Measurements from ENCODE around the gene MAP4. TPM values are rescaled to one million over a fixed set of nuclear protein-coding genes. Genes with fewer than 3 reads are reported as not detected.

Gene MAP4
- total RNA-seq, 1 donor from 2014 or later, result 471 TPM

- Histone ChIP-seq H3K4me2 (ENCODE audit: low read length) (no peak overlapping the region), H3K4me3 (ENCODE audit: insufficient read depth, low read depth, low read length) (no peak overlapping the region), H3K4me1 (ENCODE audit: insufficient read depth, low read length) (no peaks in the 10 kb centered on the region), H3K27ac (ENCODE audit: low read depth, low read length) (no peak overlapping the region), H4K20me1 (ENCODE audit: insufficient read depth, low read length) (peaks cover 25% of the 10 kb centered on the region), H3K79me2 (ENCODE audit: insufficient read depth, low read length) (no peaks in the 10 kb centered on the region), H3K36me3 (ENCODE audit: insufficient read depth, low read length) (peaks cover 26% of the 10 kb centered on the region), H2AFZ (ENCODE audit: low read depth, low read length) (no peak overlapping the region), H3K9me3 (ENCODE audit: insufficient read depth, low read depth, low read length) (no peaks in the 10 kb centered on the region), H3K27me3 (ENCODE audit: insufficient read depth, low read length) (no peaks in the 10 kb centered on the region), H3K9ac (ENCODE audit: low read length) (no peak overlapping the region)
- Mint-ChIP-seq H3K9me3 (ENCODE audit: unreplicated experiment) (peaks cover 2% of the 10 kb centered on the region), H3K4me3 (ENCODE audit: unreplicated experiment) (no peak overlapping the region), H3K4me1 (ENCODE audit: low read depth, unreplicated experiment) (no peaks in the 10 kb centered on the region), H3K36me3 (ENCODE audit: low read depth, unreplicated experiment) (peaks cover 24% of the 10 kb centered on the region), H3K27me3 (ENCODE audit: low read depth, unreplicated experiment) (no peaks in the 10 kb centered on the region), H3K27ac (ENCODE audit: unreplicated experiment) (no peak overlapping the region)
- FAIRE-seq (no peak), DNase-seq (ENCODE audit: low read depth) (no peak)
- TF ChIP-seq, protein P1, sequence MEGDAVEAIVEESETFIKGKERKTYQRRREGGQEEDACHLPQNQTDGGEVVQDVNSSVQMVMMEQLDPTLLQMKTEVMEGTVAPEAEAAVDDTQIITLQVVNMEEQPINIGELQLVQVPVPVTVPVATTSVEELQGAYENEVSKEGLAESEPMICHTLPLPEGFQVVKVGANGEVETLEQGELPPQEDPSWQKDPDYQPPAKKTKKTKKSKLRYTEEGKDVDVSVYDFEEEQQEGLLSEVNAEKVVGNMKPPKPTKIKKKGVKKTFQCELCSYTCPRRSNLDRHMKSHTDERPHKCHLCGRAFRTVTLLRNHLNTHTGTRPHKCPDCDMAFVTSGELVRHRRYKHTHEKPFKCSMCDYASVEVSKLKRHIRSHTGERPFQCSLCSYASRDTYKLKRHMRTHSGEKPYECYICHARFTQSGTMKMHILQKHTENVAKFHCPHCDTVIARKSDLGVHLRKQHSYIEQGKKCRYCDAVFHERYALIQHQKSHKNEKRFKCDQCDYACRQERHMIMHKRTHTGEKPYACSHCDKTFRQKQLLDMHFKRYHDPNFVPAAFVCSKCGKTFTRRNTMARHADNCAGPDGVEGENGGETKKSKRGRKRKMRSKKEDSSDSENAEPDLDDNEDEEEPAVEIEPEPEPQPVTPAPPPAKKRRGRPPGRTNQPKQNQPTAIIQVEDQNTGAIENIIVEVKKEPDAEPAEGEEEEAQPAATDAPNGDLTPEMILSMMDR (IDR thresholded peaks at IDR 0.05; ENCODE audit: insufficient read depth, low read depth, low read length), result no peak
- no peak for TF ChIP-seq EZH2 (IDR thresholded peaks at IDR 0.05; ENCODE audit: insufficient read depth, low read length)
Measured at GRCh38 chr3:47857151-47857550, 159.1 kb downstream of the MAP4 start.

DNA sequence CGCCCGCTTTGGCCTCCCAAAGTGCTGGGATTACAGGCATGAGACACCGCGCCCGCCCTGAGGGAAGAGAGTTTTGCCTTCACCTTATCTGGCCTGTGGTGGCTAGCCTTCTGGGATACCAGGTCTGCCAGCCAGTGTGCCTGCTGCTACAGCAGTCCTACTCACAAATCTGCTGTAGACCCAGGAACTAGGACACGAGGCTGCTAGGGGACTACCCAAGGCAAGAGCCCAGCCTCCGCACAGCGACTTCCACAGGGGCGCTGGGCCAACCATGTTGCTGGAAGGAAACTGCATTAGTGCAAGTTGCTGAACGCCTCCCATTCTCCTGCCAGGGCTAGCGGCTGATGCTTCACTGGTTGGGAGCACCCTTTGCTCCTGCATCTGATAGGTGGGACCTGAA is 159.5 kb downstream of the MAP4 start:
- Histone ChIP-seq H3K9ac (ENCODE audit: low read length) (no peak overlapping the region), H3K4me1 (ENCODE audit: insufficient read depth, low read length) (no peaks in the 10 kb centered on the region), H3K36me3 (ENCODE audit: insufficient read depth, low read length) (peaks cover 28% of the 10 kb centered on the region), H4K20me1 (ENCODE audit: insufficient read depth, low read length) (peaks cover 30% of the 10 kb centered on the region), H3K27me3 (ENCODE audit: insufficient read depth, low read length) (no peaks in the 10 kb centered on the region), H3K79me2 (ENCODE audit: insufficient read depth, low read length) (no peaks in the 10 kb centered on the region), H3K9me3 (ENCODE audit: insufficient read depth, low read depth, low read length) (no peaks in the 10 kb centered on the region), H3K27ac (ENCODE audit: low read depth, low read length) (no peak overlapping the region), H3K4me3 (ENCODE audit: insufficient read depth, low read depth, low read length) (no peak overlapping the region), H2AFZ (ENCODE audit: low read depth, low read length) (no peak overlapping the region), H3K4me2 (ENCODE audit: low read length) (no peak overlapping the region)
- H3K4me1 Mint-ChIP-seq (ENCODE audit: low read depth, unreplicated experiment), result no peaks in the 10 kb centered on the region
- peaks cover 24% of the 10 kb centered on the region for H3K36me3 Mint-ChIP-seq (ENCODE audit: low read depth, unreplicated experiment)
- no peak overlapping the region for H3K4me3 Mint-ChIP-seq (ENCODE audit: unreplicated experiment)
- peaks cover 2% of the 10 kb centered on the region for H3K9me3 Mint-ChIP-seq (ENCODE audit: unreplicated experiment)
- FAIRE-seq (no peak), DNase-seq (ENCODE audit: low read depth) (no peak)
- H3K27me3 Mint-ChIP-seq (ENCODE audit: low read depth, unreplicated experiment), result no peaks in the 10 kb centered on the region
- TF ChIP-seq, protein P1 (IDR thresholded peaks at IDR 0.05; ENCODE audit: insufficient read depth, low read depth, low read length), result no peak
- TF ChIP-seq EZH2 (IDR thresholded peaks at IDR 0.05; ENCODE audit: insufficient read depth, low read length), result no peak
- peak overlapping the region; percentile 78 for H3K27ac Mint-ChIP-seq (ENCODE audit: unreplicated experiment)

DNA sequence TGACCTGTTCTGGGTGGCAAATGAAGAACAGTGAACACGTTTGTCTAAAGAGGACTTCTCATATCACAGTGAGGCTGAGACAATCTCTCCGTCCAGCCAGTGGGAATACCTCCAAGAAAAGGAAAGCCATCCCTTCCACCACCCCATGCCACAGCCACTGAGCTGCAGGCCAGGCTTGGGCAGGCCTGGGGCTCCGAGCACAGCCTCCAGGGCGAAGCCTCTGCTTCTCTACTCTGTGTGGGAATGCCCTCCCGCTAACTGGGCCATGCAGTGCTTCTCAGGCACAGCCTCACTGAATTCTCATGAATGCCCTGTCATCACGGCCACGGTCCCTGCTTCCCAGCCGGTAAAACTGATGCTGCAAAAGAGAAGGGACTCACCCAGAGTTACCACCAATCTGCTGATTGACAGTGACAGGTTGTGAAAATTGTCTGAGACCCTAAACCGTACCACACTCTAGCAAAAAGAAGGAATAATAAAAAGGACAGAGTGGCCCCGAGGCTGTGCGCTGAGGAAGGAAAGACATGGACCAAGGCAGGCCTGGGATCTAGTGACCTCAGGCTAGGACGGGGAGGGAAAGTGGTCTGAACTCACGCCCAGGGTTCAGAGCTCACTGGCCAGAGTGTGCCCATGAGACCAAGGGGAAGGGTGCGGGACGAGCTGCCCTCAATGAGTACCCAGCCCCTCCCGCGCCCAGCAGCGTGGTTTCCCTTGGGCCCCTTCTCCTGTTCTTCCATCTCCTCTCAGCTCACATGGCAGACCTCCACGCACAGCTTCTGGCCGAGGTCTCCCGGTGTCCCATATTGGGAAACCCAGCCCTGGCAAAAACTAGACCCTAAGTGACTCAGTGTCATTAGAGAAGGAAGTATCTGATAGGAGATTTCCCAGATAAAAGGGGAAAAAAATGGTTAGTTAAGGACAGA is 160.5 kb downstream of the MAP4 start:
- no peak overlapping the region for H3K4me3 ChIP-seq (ENCODE audit: insufficient read depth, low read depth, low read length)
- no peak overlapping the region for H3K27ac Mint-ChIP-seq (ENCODE audit: unreplicated experiment)
- no peak overlapping the region for H3K4me3 Mint-ChIP-seq (ENCODE audit: unreplicated experiment)
- no peaks in the 10 kb centered on the region for H3K4me1 Mint-ChIP-seq (ENCODE audit: low read depth, unreplicated experiment)
- H3K27me3 ChIP-seq (ENCODE audit: insufficient read depth, low read length), result no peaks in the 10 kb centered on the region
- no peaks in the 10 kb centered on the region for H3K4me1 ChIP-seq (ENCODE audit: insufficient read depth, low read length)
- H3K36me3 ChIP-seq (ENCODE audit: insufficient read depth, low read length), result peaks cover 34% of the 10 kb centered on the region
- H3K9me3 ChIP-seq (ENCODE audit: insufficient read depth, low read depth, low read length), result no peaks in the 10 kb centered on the region
- H3K9me3 Mint-ChIP-seq (ENCODE audit: unreplicated experiment), result peaks cover 2% of the 10 kb centered on the region
- no peak overlapping the region for H2AFZ ChIP-seq (ENCODE audit: low read depth, low read length)
- no peak overlapping the region for H3K27ac ChIP-seq (ENCODE audit: low read depth, low read length)
- FAIRE-seq, result no peak
- H3K27me3 Mint-ChIP-seq (ENCODE audit: low read depth, unreplicated experiment), result no peaks in the 10 kb centered on the region
- no peak overlapping the region for H3K9ac ChIP-seq (ENCODE audit: low read length)
- no peak for DNase-seq (ENCODE audit: low read depth)
- H4K20me1 ChIP-seq (ENCODE audit: insufficient read depth, low read length), result peaks cover 35% of the 10 kb centered on the region
- TF ChIP-seq EZH2 (IDR thresholded peaks at IDR 0.05; ENCODE audit: insufficient read depth, low read length), result no peak
- TF ChIP-seq, protein P1 (IDR thresholded peaks at IDR 0.05; ENCODE audit: insufficient read depth, low read depth, low read length), result no peak
- H3K36me3 Mint-ChIP-seq (ENCODE audit: low read depth, unreplicated experiment), result peaks cover 24% of the 10 kb centered on the region
- H3K79me2 ChIP-seq (ENCODE audit: insufficient read depth, low read length), result no peaks in the 10 kb centered on the region
- H3K4me2 ChIP-seq (ENCODE audit: low read length), result no peak overlapping the region

Data from astrocyte (in vitro differentiated cells and primary cell).